Measurements from ENCODE around the gene B3GNT9.

The B3GNT9 gene

GRCh38 chr16:67167588-67167987 lies 16.8 kb upstream of the B3GNT9 start:
- TF ChIP-seq, protein P1, sequence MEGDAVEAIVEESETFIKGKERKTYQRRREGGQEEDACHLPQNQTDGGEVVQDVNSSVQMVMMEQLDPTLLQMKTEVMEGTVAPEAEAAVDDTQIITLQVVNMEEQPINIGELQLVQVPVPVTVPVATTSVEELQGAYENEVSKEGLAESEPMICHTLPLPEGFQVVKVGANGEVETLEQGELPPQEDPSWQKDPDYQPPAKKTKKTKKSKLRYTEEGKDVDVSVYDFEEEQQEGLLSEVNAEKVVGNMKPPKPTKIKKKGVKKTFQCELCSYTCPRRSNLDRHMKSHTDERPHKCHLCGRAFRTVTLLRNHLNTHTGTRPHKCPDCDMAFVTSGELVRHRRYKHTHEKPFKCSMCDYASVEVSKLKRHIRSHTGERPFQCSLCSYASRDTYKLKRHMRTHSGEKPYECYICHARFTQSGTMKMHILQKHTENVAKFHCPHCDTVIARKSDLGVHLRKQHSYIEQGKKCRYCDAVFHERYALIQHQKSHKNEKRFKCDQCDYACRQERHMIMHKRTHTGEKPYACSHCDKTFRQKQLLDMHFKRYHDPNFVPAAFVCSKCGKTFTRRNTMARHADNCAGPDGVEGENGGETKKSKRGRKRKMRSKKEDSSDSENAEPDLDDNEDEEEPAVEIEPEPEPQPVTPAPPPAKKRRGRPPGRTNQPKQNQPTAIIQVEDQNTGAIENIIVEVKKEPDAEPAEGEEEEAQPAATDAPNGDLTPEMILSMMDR (IDR thresholded peaks at IDR 0.05; ENCODE audit: low read depth, low read length), result no peak
- no peak overlapping the region for H3K4me3 ChIP-seq (ENCODE audit: low read depth, low read length)

- H3K4me3 ChIP-seq (ENCODE audit: low read depth, low read length), result no peak overlapping the region
- TF ChIP-seq, protein P1 (IDR thresholded peaks at IDR 0.05; ENCODE audit: low read depth, low read length), result no peak
These were observed 15.9 kb upstream of the B3GNT9 start for GRCh38 chr16:67166598-67167168.

DNA sequence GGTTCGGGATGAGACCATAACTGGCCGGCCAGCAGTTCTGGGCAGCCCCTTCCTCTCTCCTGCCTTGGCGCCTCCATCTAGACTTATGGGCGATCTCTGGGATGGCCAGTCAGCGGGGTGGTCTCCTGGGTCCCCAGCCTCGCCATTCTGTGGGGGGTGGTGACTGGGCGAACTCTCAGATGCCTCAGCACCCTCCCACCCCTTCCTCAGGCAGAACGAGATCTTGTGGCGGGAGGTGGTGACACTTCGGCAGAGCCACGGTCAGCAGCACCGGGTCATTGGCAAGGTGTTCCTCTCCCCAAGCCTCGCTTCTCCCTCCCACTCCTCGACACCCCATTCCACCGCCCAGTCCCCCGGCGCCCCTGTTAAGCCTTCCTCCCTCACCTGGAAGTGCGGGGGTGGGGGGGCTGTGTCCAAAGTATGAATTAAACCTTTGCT lies 15.3 kb upstream of the B3GNT9 start:
- no peak overlapping the region for H3K4me3 ChIP-seq (ENCODE audit: low read depth, low read length)
- TF ChIP-seq, protein P1 (IDR thresholded peaks at IDR 0.05; ENCODE audit: low read depth, low read length), result no peak

DNA sequence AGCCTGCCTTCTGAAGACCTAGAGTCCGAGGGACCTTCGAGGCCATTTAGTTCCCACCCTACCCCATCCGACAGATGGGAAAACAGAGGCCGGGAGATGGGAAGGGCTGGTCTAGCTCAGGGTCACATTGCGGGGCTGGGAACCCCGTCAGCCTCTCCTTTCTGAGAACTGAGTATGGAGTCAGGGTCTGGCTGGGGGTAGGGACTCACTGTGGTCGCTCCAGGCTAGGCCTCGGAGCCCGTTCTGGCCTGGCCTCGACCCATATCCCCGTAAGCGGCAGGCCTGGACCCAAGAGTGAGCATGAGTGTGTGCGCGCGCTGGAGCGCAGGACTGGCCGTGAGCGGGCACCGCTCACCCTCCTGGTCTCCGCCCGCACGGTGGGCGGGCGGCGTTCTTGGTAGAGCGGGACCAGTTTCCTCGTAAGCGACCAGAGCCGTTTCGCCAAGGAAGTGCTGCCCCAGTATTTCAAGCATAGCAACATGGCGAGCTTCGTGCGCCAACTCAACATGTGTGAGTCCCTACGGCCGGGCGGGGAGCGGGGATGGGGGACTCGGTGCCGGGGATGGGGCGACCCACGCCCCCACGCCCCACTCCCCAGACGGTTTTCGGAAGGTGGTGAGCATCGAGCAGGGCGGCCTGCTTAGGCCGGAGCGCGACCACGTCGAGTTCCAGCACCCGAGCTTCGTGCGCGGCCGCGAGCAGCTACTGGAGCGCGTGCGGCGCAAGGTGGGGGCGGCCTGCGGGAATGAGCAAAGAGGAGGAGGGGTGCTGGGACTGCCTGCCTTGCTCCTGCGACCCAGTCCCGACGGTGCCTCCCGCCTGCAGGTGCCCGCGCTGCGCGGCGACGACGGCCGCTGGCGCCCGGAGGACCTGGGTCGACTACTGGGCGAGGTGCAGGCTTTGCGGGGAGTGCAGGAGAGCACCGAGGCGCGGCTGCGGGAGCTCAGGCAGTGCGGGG lies 14.6 kb upstream of the B3GNT9 start:
- H3K4me3 ChIP-seq (ENCODE audit: low read depth, low read length), result no peak overlapping the region
- TF ChIP-seq, protein P1 (IDR thresholded peaks at IDR 0.05; ENCODE audit: low read depth, low read length), result no peak

- TF ChIP-seq, protein P1 (IDR thresholded peaks at IDR 0.05; ENCODE audit: low read depth, low read length), result no peak
- H3K4me3 ChIP-seq (ENCODE audit: low read depth, low read length), result peak within 1 kb of the TSS; percentile 48
These were observed 13.8 kb upstream of the B3GNT9 start, which contains the start of gene HSF4 for GRCh38 chr16:67164599-67165061. Gene HSF4, plus strand, starts transcription at chr16:67164745. Its CDS starts 67 bp downstream, at chr16:67164812.

- TF ChIP-seq, protein P1 (IDR thresholded peaks at IDR 0.05; ENCODE audit: low read depth, low read length), result no peak
- H3K4me3 ChIP-seq (ENCODE audit: low read depth, low read length), result peak overlapping the region; percentile 48
These were observed 13.3 kb upstream of the B3GNT9 start for GRCh38 chr16:67163999-67164558.

Measured in WI38 (cell line).